DMS53 (cell line): ENCODE measurements around the gene MVB12A.

Source experiments
- DNase-seq: peaks from one replicate; lab custom pipeline; 2025; lab: John Stamatoyannopoulos, UW

MVB12A gene

GRCh38 chr19:17471410-17472125, 51.7 kb downstream of the MVB12A start:
- DNase-seq = no peak

GRCh38 chr19:17473041-17473440, 53.2 kb downstream of the MVB12A start:
- DNase-seq = peak; percentile 14
